ENCODE measurements around the gene NUDT21.

The NUDT21 gene

GRCh38 chr16:56462064-56462796, 11.1 kb upstream of the NUDT21 start:
- DNase-seq (ENCODE audit: low read depth): no peak

DNA sequence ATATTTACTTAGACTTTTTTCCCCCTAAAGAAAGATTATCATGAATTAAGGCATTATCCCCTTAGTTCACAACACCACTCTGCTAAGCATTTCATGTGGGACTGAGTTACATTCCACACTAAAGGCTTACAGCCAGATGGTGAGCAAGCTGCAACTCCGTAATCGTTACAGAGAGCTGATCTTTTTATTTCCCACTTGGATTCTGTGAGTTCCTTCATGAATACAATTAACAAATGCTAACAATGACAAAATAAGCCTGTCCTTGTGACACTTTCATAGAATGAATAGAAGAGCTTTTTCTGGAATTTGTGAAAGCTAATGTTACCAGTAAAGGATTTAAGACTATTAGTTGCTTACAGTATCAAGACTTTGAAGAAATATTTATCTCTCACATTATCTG, 9.0 kb upstream of the NUDT21 start:
- DNase-seq (ENCODE audit: low read depth): no peak

DNA sequence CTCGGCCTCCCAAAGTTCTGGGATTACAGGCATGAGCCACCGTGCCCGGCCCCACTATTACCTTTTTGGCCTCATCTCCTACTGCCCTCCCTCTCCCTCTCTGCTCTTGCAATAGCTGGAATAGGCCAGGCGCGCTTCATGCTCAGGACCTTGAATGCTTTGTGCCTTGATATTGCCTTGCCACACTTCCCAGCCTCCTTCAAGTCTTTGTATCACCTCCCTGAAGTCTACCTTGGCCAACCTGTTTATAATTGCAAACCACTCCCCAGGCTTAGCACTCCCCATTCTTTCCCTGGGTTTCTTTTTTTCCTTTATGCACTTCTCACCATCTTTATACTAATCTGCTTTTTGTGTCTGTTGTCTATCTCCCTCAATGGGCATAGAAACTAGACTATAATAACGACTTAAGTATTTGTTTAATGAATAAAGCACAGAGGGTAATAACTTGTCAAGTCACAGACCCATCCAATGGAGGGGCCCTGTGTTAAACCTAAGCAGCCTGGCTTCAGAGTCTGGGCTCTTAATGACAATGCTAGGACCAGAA, 6.9 kb upstream of the NUDT21 start:
- no peak for DNase-seq (ENCODE audit: low read depth)

DNA sequence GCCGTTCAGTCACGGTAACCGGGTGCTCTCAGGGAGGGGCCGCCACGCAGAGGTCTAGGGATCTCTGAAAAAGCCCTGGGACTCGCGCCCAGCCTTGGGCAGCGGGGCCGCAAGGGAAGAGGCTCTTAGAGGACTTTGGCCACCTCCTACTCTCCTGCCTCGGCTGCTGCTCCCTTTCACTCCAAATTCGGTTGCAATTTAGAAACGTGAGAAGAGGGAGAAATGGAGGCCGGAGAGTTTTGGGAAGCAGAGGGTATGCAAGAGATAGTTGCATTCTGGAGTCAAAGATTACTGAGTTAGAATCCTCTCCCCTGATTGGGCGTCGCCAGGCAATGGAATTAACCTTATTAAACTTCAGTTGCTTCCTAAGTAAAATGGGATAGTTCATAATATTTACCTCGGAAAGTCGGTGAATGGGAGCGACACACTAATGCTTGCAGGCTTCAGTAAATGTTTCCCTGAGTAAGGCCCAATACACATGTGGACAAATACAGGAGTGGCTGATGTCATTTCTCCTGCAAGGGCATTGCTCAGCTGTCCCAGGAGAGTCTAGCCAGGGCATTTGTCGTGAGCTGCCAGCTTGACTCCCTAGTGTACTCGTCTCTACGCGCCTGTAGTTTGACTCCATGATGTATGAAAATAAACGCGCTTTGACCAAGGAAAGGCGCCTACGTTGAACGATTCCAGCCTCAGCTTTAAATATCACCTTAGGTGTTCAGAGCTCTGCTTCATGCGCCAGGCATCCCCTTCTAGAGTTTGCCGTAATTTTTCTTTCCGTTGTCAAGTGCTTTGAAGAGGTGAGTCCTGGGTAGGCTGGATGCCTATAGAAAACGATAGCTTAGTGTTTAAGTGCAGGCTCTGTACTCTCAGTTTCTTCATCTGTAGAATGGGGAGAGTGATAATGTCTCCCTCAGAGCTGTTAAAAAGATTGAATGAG, 889 bp upstream of the NUDT21 start:
- no peak for DNase-seq (ENCODE audit: low read depth)

GRCh38 chr16:56450275-56450985, 702 bp downstream of the NUDT21 start:
- no peak for DNase-seq (ENCODE audit: low read depth)

GRCh38 chr16:56448005-56448404, 3.1 kb downstream of the NUDT21 start:
- DNase-seq (ENCODE audit: low read depth): no peak

GRCh38 chr16:56447286-56447685, 3.8 kb downstream of the NUDT21 start:
- no peak for DNase-seq (ENCODE audit: low read depth)

GRCh38 chr16:56438038-56438437, 13.1 kb downstream of the NUDT21 start:
- DNase-seq (ENCODE audit: low read depth): no peak

GRCh38 chr16:56436258-56436657, 14.9 kb downstream of the NUDT21 start:
- DNase-seq (ENCODE audit: low read depth): no peak

DNA sequence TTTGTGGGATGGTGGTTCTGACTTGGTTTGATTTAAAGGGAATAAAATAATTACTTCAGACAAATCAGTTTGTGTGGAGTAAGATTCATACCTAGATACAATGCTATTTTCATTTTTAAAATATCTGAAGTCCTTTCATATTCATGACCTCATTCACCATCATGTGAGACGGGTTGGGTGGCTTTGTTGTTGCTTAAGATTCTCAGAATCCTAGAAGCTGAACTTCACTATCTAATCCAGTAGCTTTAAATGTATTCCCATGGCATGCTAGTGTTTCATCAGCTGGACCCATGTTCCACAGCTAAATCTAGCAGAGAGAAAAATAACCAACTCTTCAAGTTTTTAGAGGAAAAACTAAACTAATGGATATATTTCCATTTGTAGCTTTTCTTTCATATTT, 23.0 kb downstream of the NUDT21 start:
- DNase-seq (ENCODE audit: low read depth): no peak

GRCh38 chr16:56426585-56426984, 24.5 kb downstream of the NUDT21 start:
- no peak for DNase-seq (ENCODE audit: low read depth)

GRCh38 chr16:56425439-56425832, 25.7 kb downstream of the NUDT21 start, which contains the start of gene AMFR:
AMFR (minus strand) TSS chr16:56425545; CDS start chr16:56425327, 218 bp downstream.
- DNase-seq (ENCODE audit: low read depth): peak; percentile 48

- DNase-seq (ENCODE audit: low read depth): peak; percentile 18
These were observed 26.2 kb downstream of the NUDT21 start for GRCh38 chr16:56424791-56425438.

DNA sequence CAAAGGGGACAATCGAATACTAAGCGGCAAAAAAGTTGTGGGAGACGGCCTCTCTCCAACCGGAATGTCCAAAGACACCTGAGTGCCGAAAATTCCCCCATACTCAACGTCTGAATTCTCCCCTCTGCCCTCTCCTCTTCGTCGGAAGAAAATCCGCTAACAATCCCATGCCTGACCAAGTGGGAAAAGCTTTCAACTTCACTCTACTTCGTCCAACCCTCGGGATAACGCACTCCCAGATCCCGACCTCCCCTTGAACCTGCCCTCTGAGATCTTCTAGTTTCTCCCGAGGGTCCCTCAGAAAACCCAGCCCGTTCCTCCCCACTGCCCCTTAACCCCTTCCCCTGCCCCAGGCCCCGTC, 26.7 kb downstream of the NUDT21 start:
- DNase-seq (ENCODE audit: low read depth): no peak

- no peak for DNase-seq (ENCODE audit: low read depth)
These were observed 27.3 kb downstream of the NUDT21 start for GRCh38 chr16:56423584-56424403.

DNA sequence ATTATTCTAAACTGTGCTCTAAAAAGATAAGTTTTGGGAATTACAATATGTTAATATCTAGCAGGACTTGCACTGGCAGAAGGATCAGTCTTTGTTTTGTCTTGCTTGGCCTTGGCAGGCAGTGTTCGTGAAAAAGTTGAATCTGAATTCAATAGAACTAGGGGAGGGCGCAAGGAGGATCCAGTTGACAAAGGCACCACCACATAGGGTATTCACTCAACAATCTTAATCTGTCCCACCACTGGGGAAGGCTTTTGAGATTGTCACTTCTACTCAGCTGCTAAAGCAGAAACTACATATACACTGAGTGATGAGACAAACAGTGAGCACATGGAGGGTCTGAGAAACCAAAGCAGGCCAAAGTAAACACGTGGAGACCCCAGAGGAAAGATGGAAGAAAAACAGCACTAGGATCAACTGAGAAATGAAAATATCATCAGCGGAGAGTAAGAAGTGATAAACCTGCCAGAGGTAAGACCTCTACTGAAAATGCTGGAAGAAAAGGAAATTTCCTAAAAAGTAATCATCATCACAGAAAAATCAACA, 28.2 kb downstream of the NUDT21 start:
- DNase-seq (ENCODE audit: low read depth): no peak

DNA sequence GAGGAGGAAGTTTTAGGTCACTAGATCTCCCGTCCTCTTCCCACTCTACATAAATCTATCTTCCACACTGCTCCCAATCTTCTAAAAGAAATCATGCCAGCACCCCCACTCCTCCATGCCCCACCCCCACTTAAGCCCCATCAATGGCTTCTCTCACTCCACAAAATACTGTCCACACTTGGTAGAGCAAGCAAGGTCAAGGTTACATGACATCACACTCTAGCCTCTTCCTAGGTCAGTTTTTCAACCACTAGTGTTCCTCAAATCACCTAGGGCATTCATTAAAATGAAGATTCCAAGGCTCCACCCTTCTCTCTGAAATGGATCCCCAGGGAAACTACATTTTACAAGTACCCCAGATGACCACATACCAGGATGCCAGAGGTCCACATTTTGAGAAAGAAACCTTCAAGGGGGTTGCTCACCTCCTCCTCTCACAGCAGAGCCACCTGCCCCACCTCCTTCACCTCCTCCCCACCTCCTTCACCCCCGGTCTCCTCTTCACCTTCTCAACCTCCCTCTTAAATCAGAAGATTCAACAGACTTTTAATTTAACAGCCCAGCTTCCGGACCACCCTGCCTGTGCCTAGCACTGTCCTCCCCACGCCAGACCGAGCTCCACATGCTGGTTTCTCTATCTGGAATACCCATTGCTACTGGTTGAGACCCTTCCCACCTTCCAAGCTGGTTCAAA, 29.0 kb downstream of the NUDT21 start:
- DNase-seq (ENCODE audit: low read depth): no peak

GRCh38 chr16:56421313-56421712, 29.8 kb downstream of the NUDT21 start:
- no peak for DNase-seq (ENCODE audit: low read depth)

DNA sequence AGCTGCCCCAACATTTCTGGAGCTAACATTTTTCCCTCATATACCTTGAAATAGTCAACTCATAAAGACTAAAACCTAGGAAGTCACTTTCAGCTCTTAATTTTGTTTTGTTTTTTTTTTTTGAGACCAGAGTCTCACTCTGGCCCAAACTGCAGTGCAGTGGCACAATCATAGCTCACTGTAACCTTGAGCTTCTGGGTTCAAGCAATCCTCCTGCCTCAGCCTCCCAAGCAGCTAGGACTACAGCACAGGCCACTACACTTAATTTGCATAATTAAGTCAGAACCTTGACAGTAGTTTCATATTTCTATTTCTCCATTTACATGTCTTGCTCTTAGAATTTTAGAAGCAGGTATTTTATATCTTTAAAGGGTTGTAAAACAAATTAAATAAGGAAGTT, 30.5 kb downstream of the NUDT21 start:
- no peak for DNase-seq (ENCODE audit: low read depth)

Data from stimulated activated CD8-positive, alpha-beta memory T cell treated with anti-CD3 and anti-CD28 coated beads, Interleukin-15, amount 100 ng/mL, for 24 hours (primary cell).